ENCODE results near the gene HIBADH. TPM values are rescaled to one million over a fixed set of nuclear protein-coding genes. Genes with fewer than 3 reads are reported as not detected.

HIBADH gene
- 10 to 100 TPM in 1 of 2 donors, 1 to 10 TPM in 1; 5.5 to 11.4 TPM for polyA plus RNA-seq

- Histone ChIP-seq H3K9me3 (ENCODE audit: control insufficient read depth in 2 of 2, insufficient read depth in 1 of 2, low read depth in 1 of 2, low read length in 1 of 2) (no peaks in the 10 kb centered on the region), H3K27me3 (ENCODE audit: control insufficient read depth in 1 of 2, insufficient read depth in 2 of 2, low read length in 2 of 2) (no peaks in the 10 kb centered on the region), H3K27ac (ENCODE audit: low read depth in 2 of 2, low read length in 1 of 2) (peak within 1 kb of the TSS; percentile 81 to 87), H3K4me1 (ENCODE audit: control insufficient read depth in 2 of 2, insufficient read depth in 2 of 2, low read length in 1 of 2) (no peaks in the 10 kb centered on the region), H3K4me3 (ENCODE audit: low read depth in 1 of 2, low read length in 2 of 2) (peak within 1 kb of the TSS; percentile 69 to 84), H3K36me3 (ENCODE audit: control insufficient read depth in 2 of 2, insufficient read depth in 2 of 2, low read length in 1 of 2) (no peaks in the 10 kb centered on the region)
- WGBS, 2 donors, result 0% methylated on average over 54 to 67 of the region's 67 CpGs
Observed at GRCh38 chr7:27662490-27663205, at the start of gene HIBADH. TSS of gene HIBADH (minus strand) at chr7:27662883. CDS start at chr7:27662788, 95 bp downstream.

- Histone ChIP-seq H3K36me3 (ENCODE audit: control insufficient read depth in 2 of 2, insufficient read depth in 2 of 2, low read length in 1 of 2) (no peaks in the 10 kb centered on the region), H3K27me3 (ENCODE audit: control insufficient read depth in 1 of 2, insufficient read depth in 2 of 2, low read length in 2 of 2) (no peaks in the 10 kb centered on the region), H3K27ac (ENCODE audit: low read depth in 2 of 2, low read length in 1 of 2) (no peak overlapping the region), H3K9me3 (ENCODE audit: control insufficient read depth in 2 of 2, insufficient read depth in 1 of 2, low read depth in 1 of 2, low read length in 1 of 2) (no peaks in the 10 kb centered on the region), H3K4me1 (ENCODE audit: control insufficient read depth in 2 of 2, insufficient read depth in 2 of 2, low read length in 1 of 2) (no peaks in the 10 kb centered on the region), H3K4me3 (ENCODE audit: low read depth in 1 of 2, low read length in 2 of 2) (no peak overlapping the region)
- WGBS, 2 donors, result 88 to 94% methylated on average over 3 of the region's 3 CpGs
Observed at GRCh38 chr7:27712217-27712616, 49.5 kb upstream of the HIBADH start.

GRCh38 chr7:27709137-27710075, 46.7 kb upstream of the HIBADH start:
- no peaks in the 10 kb centered on the region for H3K36me3 ChIP-seq (ENCODE audit: control insufficient read depth in 2 of 2, insufficient read depth in 2 of 2, low read length in 1 of 2)
- 68 to 75% methylated on average over 2 of the region's 2 CpGs for WGBS, 2 donors
- H3K4me1 ChIP-seq (ENCODE audit: control insufficient read depth in 2 of 2, insufficient read depth in 2 of 2, low read length in 1 of 2), result no peaks in the 10 kb centered on the region
- no peak overlapping the region for H3K27ac ChIP-seq (ENCODE audit: low read depth in 2 of 2, low read length in 1 of 2)
- no peaks in the 10 kb centered on the region for H3K9me3 ChIP-seq (ENCODE audit: control insufficient read depth in 2 of 2, insufficient read depth in 1 of 2, low read depth in 1 of 2, low read length in 1 of 2)
- H3K27me3 ChIP-seq (ENCODE audit: control insufficient read depth in 1 of 2, insufficient read depth in 2 of 2, low read length in 2 of 2), result no peaks in the 10 kb centered on the region
- no peak overlapping the region for H3K4me3 ChIP-seq (ENCODE audit: low read depth in 1 of 2, low read length in 2 of 2)

GRCh38 chr7:27708485-27708884, 45.8 kb upstream of the HIBADH start:
- no peaks in the 10 kb centered on the region for H3K36me3 ChIP-seq (ENCODE audit: control insufficient read depth in 2 of 2, insufficient read depth in 2 of 2, low read length in 1 of 2)
- no peaks in the 10 kb centered on the region for H3K27me3 ChIP-seq (ENCODE audit: control insufficient read depth in 1 of 2, insufficient read depth in 2 of 2, low read length in 2 of 2)
- 95 to 97% methylated on average over 6 of the region's 6 CpGs for WGBS, 2 donors
- H3K9me3 ChIP-seq (ENCODE audit: control insufficient read depth in 2 of 2, insufficient read depth in 1 of 2, low read depth in 1 of 2, low read length in 1 of 2), result no peaks in the 10 kb centered on the region
- H3K27ac ChIP-seq (ENCODE audit: low read depth in 2 of 2, low read length in 1 of 2), result no peak overlapping the region
- H3K4me1 ChIP-seq (ENCODE audit: control insufficient read depth in 2 of 2, insufficient read depth in 2 of 2, low read length in 1 of 2), result no peaks in the 10 kb centered on the region
- H3K4me3 ChIP-seq (ENCODE audit: low read depth in 1 of 2, low read length in 2 of 2), result no peak overlapping the region

- no peak overlapping the region for H3K27ac ChIP-seq (ENCODE audit: low read depth in 2 of 2, low read length in 1 of 2)
- 90 to 93% methylated on average over 2 of the region's 2 CpGs for WGBS, 2 donors
- no peaks in the 10 kb centered on the region for H3K27me3 ChIP-seq (ENCODE audit: control insufficient read depth in 1 of 2, insufficient read depth in 2 of 2, low read length in 2 of 2)
Observed at GRCh38 chr7:27705200-27705594, 42.5 kb upstream of the HIBADH start.

GRCh38 chr7:27704422-27705199, 41.9 kb upstream of the HIBADH start:
- H3K27ac ChIP-seq (ENCODE audit: low read depth in 2 of 2, low read length in 1 of 2), result no peak overlapping the region
- no peaks in the 10 kb centered on the region for H3K36me3 ChIP-seq (ENCODE audit: control insufficient read depth in 2 of 2, insufficient read depth in 2 of 2, low read length in 1 of 2)
- no peaks in the 10 kb centered on the region for H3K27me3 ChIP-seq (ENCODE audit: control insufficient read depth in 1 of 2, insufficient read depth in 2 of 2, low read length in 2 of 2)
- H3K9me3 ChIP-seq (ENCODE audit: control insufficient read depth in 2 of 2, insufficient read depth in 1 of 2, low read depth in 1 of 2, low read length in 1 of 2), result no peaks in the 10 kb centered on the region
- no peak overlapping the region for H3K4me3 ChIP-seq (ENCODE audit: low read depth in 1 of 2, low read length in 2 of 2)
- no peaks in the 10 kb centered on the region for H3K4me1 ChIP-seq (ENCODE audit: control insufficient read depth in 2 of 2, insufficient read depth in 2 of 2, low read length in 1 of 2)
- WGBS, 2 donors, result 80 to 81% methylated on average over 3 of the region's 3 CpGs

More at GRCh38 chr7:27705200-27705594, 42.5 kb upstream of the HIBADH start:
- Histone ChIP-seq H3K4me1 (ENCODE audit: control insufficient read depth in 2 of 2, insufficient read depth in 2 of 2, low read length in 1 of 2) (no peaks in the 10 kb centered on the region), H3K4me3 (ENCODE audit: low read depth in 1 of 2, low read length in 2 of 2) (no peak overlapping the region), H3K36me3 (ENCODE audit: control insufficient read depth in 2 of 2, insufficient read depth in 2 of 2, low read length in 1 of 2) (no peaks in the 10 kb centered on the region), H3K9me3 (ENCODE audit: control insufficient read depth in 2 of 2, insufficient read depth in 1 of 2, low read depth in 1 of 2, low read length in 1 of 2) (no peaks in the 10 kb centered on the region)

GRCh38 chr7:27703181-27703580, 40.5 kb upstream of the HIBADH start:
- no peaks in the 10 kb centered on the region for H3K36me3 ChIP-seq (ENCODE audit: control insufficient read depth in 2 of 2, insufficient read depth in 2 of 2, low read length in 1 of 2)
- no peaks in the 10 kb centered on the region for H3K9me3 ChIP-seq (ENCODE audit: control insufficient read depth in 2 of 2, insufficient read depth in 1 of 2, low read depth in 1 of 2, low read length in 1 of 2)
- no peak overlapping the region for H3K4me3 ChIP-seq (ENCODE audit: low read depth in 1 of 2, low read length in 2 of 2)
- H3K27ac ChIP-seq (ENCODE audit: low read depth in 2 of 2, low read length in 1 of 2), result no peak overlapping the region
- no peaks in the 10 kb centered on the region for H3K4me1 ChIP-seq (ENCODE audit: control insufficient read depth in 2 of 2, insufficient read depth in 2 of 2, low read length in 1 of 2)
- H3K27me3 ChIP-seq (ENCODE audit: control insufficient read depth in 1 of 2, insufficient read depth in 2 of 2, low read length in 2 of 2), result no peaks in the 10 kb centered on the region
- 97% methylated on average over 1 of the region's 1 CpG for WGBS, 2 donors

GRCh38 chr7:27700501-27700900, 37.8 kb upstream of the HIBADH start:
- Histone ChIP-seq H3K36me3 (ENCODE audit: control insufficient read depth in 2 of 2, insufficient read depth in 2 of 2, low read length in 1 of 2) (no peaks in the 10 kb centered on the region), H3K9me3 (ENCODE audit: control insufficient read depth in 2 of 2, insufficient read depth in 1 of 2, low read depth in 1 of 2, low read length in 1 of 2) (no peaks in the 10 kb centered on the region)
- WGBS, 2 donors, result 74 to 84% methylated on average over 6 of the region's 6 CpGs

GRCh38 chr7:27699751-27700150, 37.1 kb upstream of the HIBADH start:
- Histone ChIP-seq H3K36me3 (ENCODE audit: control insufficient read depth in 2 of 2, insufficient read depth in 2 of 2, low read length in 1 of 2) (no peaks in the 10 kb centered on the region), H3K9me3 (ENCODE audit: control insufficient read depth in 2 of 2, insufficient read depth in 1 of 2, low read depth in 1 of 2, low read length in 1 of 2) (no peaks in the 10 kb centered on the region), H3K27me3 (ENCODE audit: control insufficient read depth in 1 of 2, insufficient read depth in 2 of 2, low read length in 2 of 2) (no peaks in the 10 kb centered on the region), H3K4me1 (ENCODE audit: control insufficient read depth in 2 of 2, insufficient read depth in 2 of 2, low read length in 1 of 2) (no peaks in the 10 kb centered on the region), H3K4me3 (ENCODE audit: low read depth in 1 of 2, low read length in 2 of 2) (no peak overlapping the region), H3K27ac (ENCODE audit: low read depth in 2 of 2, low read length in 1 of 2) (no peak overlapping the region)
- WGBS, 2 donors, result 93 to 94% methylated on average over 2 of the region's 2 CpGs

More at GRCh38 chr7:27700501-27700900, 37.8 kb upstream of the HIBADH start:
- no peak overlapping the region for H3K27ac ChIP-seq (ENCODE audit: low read depth in 2 of 2, low read length in 1 of 2)
- H3K27me3 ChIP-seq (ENCODE audit: control insufficient read depth in 1 of 2, insufficient read depth in 2 of 2, low read length in 2 of 2), result no peaks in the 10 kb centered on the region
- no peaks in the 10 kb centered on the region for H3K4me1 ChIP-seq (ENCODE audit: control insufficient read depth in 2 of 2, insufficient read depth in 2 of 2, low read length in 1 of 2)
- no peak overlapping the region for H3K4me3 ChIP-seq (ENCODE audit: low read depth in 1 of 2, low read length in 2 of 2)
